K562 (cell line): ENCODE measurements around the gene SPEF1. TPM values are rescaled to one million over a fixed set of nuclear protein-coding genes. Genes with fewer than 3 reads are reported as not detected.

Experiments used
- ATAC-seq: fragments of 200-7000 bp; cut with Tn5 transposase; 3 replicates; pipeline ENCODE4 v1.9.1; 2020; ENCODE audit warnings: moderate library complexity
- BruUV-seq: library from RNA; stranded (reverse); fragments of 400-500 nt; replicated peaks from 2 replicates; lab custom pipeline; 2021; lab: Mats Ljungman, UMichigan
- CTCF ChIA-PET: fragments of 300-600 bp; formaldehyde crosslinking; extraction: SDS; loops from one replicate; lab custom pipeline; 2021; ENCODE audit warnings: low intra/inter-chr PET ratio; lab: Yijun Ruan, JAX
- POLR2A ChIA-PET: fragments of 300-600, 350-650 bp; sonication (Branson Sonifier 250); formaldehyde crosslinking; extraction: SDS; loops from one replicate; lab custom pipeline; 2021; ENCODE audit warnings: antibody characterized with exemption, inconsistent platforms; lab: Yijun Ruan, JAX
- DNase-seq, 4 experiments: peaks; one replicate each; pipeline versions ENCODE4 v3.0.0 to v3.0.0-alpha.2; 2011 to 2018; ENCODE audit warnings: low spot score in 3 of 4, mixed read lengths in 3 of 4; ENCODE audit errors: extremely low read depth in 1 of 4
- FAIRE-seq: peaks from 2 replicates; lab custom pipeline; 2011; peaks lifted over from hg19 to GRCh38; lab: Jason Lieb, UNC
- H2AFZ ChIP-seq: 2 replicates; pipeline ENCODE4 v1.6.0; 2011; ENCODE audit warnings: low read depth, low read length, control low read depth, inconsistent platforms
- H3K27ac ChIP-seq: fragments of 200-600 bp; 3 replicates; pipeline ENCODE4 v1.8.0; 2011; ENCODE audit warnings: low read depth, mild to moderate bottlenecking, control low read depth, inconsistent platforms, low read length, moderate library complexity, mixed read lengths; ENCODE audit errors: extremely low read depth
- H3K27me3 ChIP-seq, 2 experiments: fragments of 300-600 bp in 1 of 2; 2 replicates in 1 of 2; 3 replicates in 1 of 2; pipeline versions ENCODE4 v1.6.0 to v1.8.0; 2011; ENCODE audit warnings: inconsistent platforms in 2 of 2, low read length in 2 of 2, mild to moderate bottlenecking in 1 of 2, mixed read lengths in 1 of 2, moderate library complexity in 1 of 2; ENCODE audit not compliant: control insufficient read depth in 2 of 2, insufficient read depth in 2 of 2
- H3K36me3 ChIP-seq: fragments of 300-600 bp; 3 replicates; pipeline ENCODE4 v1.8.0; 2011; ENCODE audit warnings: mild to moderate bottlenecking, low read length, inconsistent platforms; ENCODE audit not compliant: control insufficient read depth, insufficient read depth
- H3K4me1 ChIP-seq, 2 experiments: fragments of 200-600 bp in 1 of 2; replicated peaks in 1 of 2; 2 replicates in 1 of 2; 3 replicates in 1 of 2; pipeline versions ENCODE4 v1.5.1 to v1.8.0; 2011; ENCODE audit warnings: inconsistent platforms in 2 of 2, low read length in 2 of 2, mild to moderate bottlenecking in 1 of 2, mixed read lengths in 1 of 2, moderate library complexity in 1 of 2; ENCODE audit not compliant: control insufficient read depth in 2 of 2, insufficient read depth in 2 of 2
- H3K4me2 ChIP-seq: 2 replicates; pipeline ENCODE4 v1.6.1; 2011; ENCODE audit warnings: low read length, control low read depth, inconsistent platforms, mixed read lengths; ENCODE audit not compliant: insufficient read depth
- H3K4me3 ChIP-seq: fragments of 200-600 bp; sonication (generic), shearing (Covaris generic); 2 replicates; pipeline ENCODE4 v1.5.1; 2016; ENCODE audit warnings: control low read depth, inconsistent platforms
- H3K79me2 ChIP-seq: fragments of 200-600 bp; 3 replicates; pipeline ENCODE4 v1.8.0; 2011; ENCODE audit warnings: low read length, inconsistent platforms; ENCODE audit not compliant: control insufficient read depth, insufficient read depth
- H3K9ac ChIP-seq, 2 experiments: 2 replicates each; pipeline versions ENCODE4 v1.6.0 to v1.6.1; 2011; ENCODE audit warnings: low read depth in 2 of 2, low read length in 2 of 2, control low read depth in 1 of 2, inconsistent platforms in 1 of 2, mild to moderate bottlenecking in 1 of 2, mixed read lengths in 1 of 2; ENCODE audit not compliant: insufficient read depth in 1 of 2
- H3K9me1 ChIP-seq: one replicate; pipeline ENCODE4 v1.6.0; 2011; ENCODE audit warnings: inconsistent platforms, mild to moderate bottlenecking, low read length, moderate library complexity; ENCODE audit not compliant: control insufficient read depth, insufficient read depth
- H3K9me3 ChIP-seq: replicated peaks from 2 replicates; pipeline ENCODE4 v1.5.1; 2011; ENCODE audit warnings: low read depth, low read length, inconsistent platforms; ENCODE audit not compliant: control insufficient read depth, insufficient read depth
- H4K20me1 ChIP-seq: replicated peaks from 2 replicates; pipeline ENCODE4 v1.6.1; 2011; ENCODE audit warnings: low read length, inconsistent platforms, mixed read lengths; ENCODE audit not compliant: control insufficient read depth, insufficient read depth
- GABPB2 ChIP-seq: fragments of 250-450 bp; sonication (Bioruptor Pico); conservative IDR thresholded peaks from 2 replicates; pipeline ENCODE4 v1.5.1; 2021; ENCODE audit warnings: mild to moderate bottlenecking
- ZNF197 ChIP-seq: fragments of 200-800 bp; sonication (Bioruptor generic); IDR thresholded peaks from 2 replicates; pipeline ENCODE4 v1.6.1; 2016; ENCODE audit warnings: low read depth, missing genetic modification characterization, missing compliant biosample characterization
- WGBS: fragments of 100-300 bp; shearing (Covaris generic); methylation state at CpG from one replicate; pipeline ENCODE4 v1.1.6; 2016; ENCODE audit warnings: low coverage, mixed read lengths; ENCODE audit not compliant: insufficient coverage; ENCODE audit errors: missing lambda C conversion rate; 5-methylcytosine and 5-hydroxymethylcytosine counted together
- in situ Hi-C: fragments of 300-500 bp; cut with MboI; formaldehyde crosslinking; loops from 4 replicates; pipeline ENCODE4 v1.15.0; 2018; ENCODE audit warnings: inconsistent platforms, mixed read lengths
- intact Hi-C: fragments of 100-400 bp; cut with micrococcal nuclease; formaldehyde crosslinking; loops from 2 replicates; pipeline ENCODE4 v1.14.2; 2022
- polyA plus RNA-seq, 8 experiments: library from polyadenylated mRNA; depleted of rRNA in 4 of 8; stranded (reverse) in 5 of 8; unstranded in 3 of 8; fragments of >200 nt; fragmentation: Nextera tagmentation in 2 of 8; fragmentation: Illumina TruSeq in 1 of 8; extraction: Ambion mirVana in 2 of 8; extraction: Trizol in 1 of 8; gene quantifications; 2 replicates each; pipeline versions ENCODE4 v1.2.1 to v1.2.3, GENCODE V29; 2011 to 2014; ENCODE audit warnings: inconsistent platforms in 1 of 8, missing spikeins in 1 of 8
- total RNA-seq, 7 experiments: library from RNA; depleted of rRNA in 6 of 7; stranded (reverse); fragments of >200 nt in 6 of 7; fragmentation: Illumina TruSeq in 2 of 7; extraction: Trizol in 2 of 7; gene quantifications; 2 replicates each; pipeline versions ENCODE4 v1.2.1 to v1.2.3, GENCODE V29; 2011 to 2021; ENCODE audit warnings: low replicate concordance in 1 of 7
- TF ChIP-seq, protein P1 (sequence below), 3 experiments: IDR thresholded peaks in 2 of 3; conservative IDR thresholded peaks in 1 of 3; 2 replicates each; pipeline ENCODE4 v1.5.1; 2011 to 2012; ENCODE audit warnings: low read length in 3 of 3, mild to moderate bottlenecking in 3 of 3, control low read depth in 2 of 3, improper control_type of control experiment in 1 of 3, inconsistent platforms in 1 of 3, low read depth in 1 of 3, mixed read lengths in 1 of 3, moderate library complexity in 1 of 3; ENCODE audit not compliant: insufficient read depth in 2 of 3

Gene SPEF1
- total and polyA plus RNA-seq, 9 of the 15 experiments (the other 6 are each of a cell fraction or from before 2014, with no cell fraction given) = not detected

DNA sequence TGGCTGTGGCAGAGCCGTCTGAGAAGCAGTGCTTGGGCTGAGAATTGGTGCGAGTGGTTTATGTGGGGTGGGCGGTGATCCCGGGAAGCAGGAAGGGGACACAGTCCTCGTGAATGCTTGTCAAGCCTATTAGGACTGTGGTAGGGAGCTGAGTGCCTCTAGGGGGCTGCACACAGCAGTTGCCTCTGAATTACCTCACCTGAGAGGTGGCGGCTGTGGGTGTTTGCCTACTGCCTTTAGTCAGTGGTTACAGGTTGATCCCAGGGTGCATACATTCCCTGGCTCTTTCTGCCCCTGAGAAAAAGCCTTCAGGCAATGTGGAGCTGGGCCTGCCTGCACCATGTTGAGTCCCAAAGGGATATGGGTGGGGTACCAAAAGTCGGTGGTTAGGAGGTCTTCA is 44.3 kb upstream of the SPEF1 start:
- 63% methylated on average over 4 of the region's 7 CpGs for WGBS
- H3K36me3 ChIP-seq = peaks cover 22% of the 10 kb centered on the region; the same call in 2 of the 3 replicates
- H3K4me3 ChIP-seq = no peak overlapping the region
- intact Hi-C loops = no loop called here
- TF ChIP-seq GABPB2 (CRISPR knock-in tag) = no peak
- TF ChIP-seq, protein P1, sequence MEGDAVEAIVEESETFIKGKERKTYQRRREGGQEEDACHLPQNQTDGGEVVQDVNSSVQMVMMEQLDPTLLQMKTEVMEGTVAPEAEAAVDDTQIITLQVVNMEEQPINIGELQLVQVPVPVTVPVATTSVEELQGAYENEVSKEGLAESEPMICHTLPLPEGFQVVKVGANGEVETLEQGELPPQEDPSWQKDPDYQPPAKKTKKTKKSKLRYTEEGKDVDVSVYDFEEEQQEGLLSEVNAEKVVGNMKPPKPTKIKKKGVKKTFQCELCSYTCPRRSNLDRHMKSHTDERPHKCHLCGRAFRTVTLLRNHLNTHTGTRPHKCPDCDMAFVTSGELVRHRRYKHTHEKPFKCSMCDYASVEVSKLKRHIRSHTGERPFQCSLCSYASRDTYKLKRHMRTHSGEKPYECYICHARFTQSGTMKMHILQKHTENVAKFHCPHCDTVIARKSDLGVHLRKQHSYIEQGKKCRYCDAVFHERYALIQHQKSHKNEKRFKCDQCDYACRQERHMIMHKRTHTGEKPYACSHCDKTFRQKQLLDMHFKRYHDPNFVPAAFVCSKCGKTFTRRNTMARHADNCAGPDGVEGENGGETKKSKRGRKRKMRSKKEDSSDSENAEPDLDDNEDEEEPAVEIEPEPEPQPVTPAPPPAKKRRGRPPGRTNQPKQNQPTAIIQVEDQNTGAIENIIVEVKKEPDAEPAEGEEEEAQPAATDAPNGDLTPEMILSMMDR (IDR thresholded peaks at IDR 0.05 in 2 of 3, conservative IDR thresholded peaks at IDR 0.05 in 1 of 3; ENCODE audit: insufficient read depth in 2 of 3, low read depth in 1 of 3, low read length in 3 of 3) = 0 out of 6 replicates have a peak, but pooled peaks of 1 of the 3 experiments have one; percentile 4
- TF ChIP-seq, all 486 proteins: peak for 1
- no peak for FAIRE-seq
- Histone ChIP-seq H3K79me2 (peaks cover 13% of the 10 kb centered on the region; the same call in 1 of the 3 replicates), H3K4me1 (peaks cover 2 to 4% of the 10 kb centered on the region in 2 experiments; a peak in 3 of 5 replicates), H4K20me1 (no peaks in the 10 kb centered on the region), H3K27ac (no peak overlapping the region), H3K27me3 (no peaks in the 10 kb centered on the region), H3K9me3 (no peaks in the 10 kb centered on the region), H3K9me1 (no peaks in the 10 kb centered on the region), H2AFZ (no peak overlapping the region), H3K4me2 (no peak overlapping the region), H3K9ac (no peak overlapping the region; a peak in 1 of 4 replicates)
- ATAC-seq = peak; percentile 45
- no TSS peak for BruUV-seq
- no peak for DNase-seq
- CTCF ChIA-PET = no interaction called here
- in situ Hi-C loops = no loop called here
- POLR2A ChIA-PET = interaction anchor here (1.3 kb wide), 1 partner anchor 9 kb away, joined by 3 read pairs; no protein-coding TSS in a partner anchor

DNA sequence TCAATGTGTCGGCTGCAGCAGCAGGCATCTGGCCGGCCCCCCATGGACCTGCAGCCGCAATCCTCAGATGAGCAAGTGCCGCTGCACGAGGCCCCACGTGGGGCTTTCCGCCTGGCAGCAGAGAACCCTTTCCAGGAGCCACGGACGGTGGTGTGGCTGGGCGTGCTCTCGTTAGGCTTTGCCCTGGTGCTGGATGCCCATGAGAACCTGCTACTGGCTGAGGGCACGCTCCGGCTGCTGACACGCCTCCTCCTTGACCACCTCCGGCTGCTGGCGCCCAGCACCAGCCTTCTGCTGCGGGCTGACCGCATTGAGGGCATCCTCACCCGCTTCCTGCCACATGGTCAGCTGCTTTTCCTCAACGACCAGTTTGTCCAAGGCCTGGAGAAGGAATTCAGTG is 42.6 kb upstream of the SPEF1 start:
- intact Hi-C loops = no loop called here
- POLR2A ChIA-PET = interaction anchor here (0.6 kb wide), 1 partner anchor 86 kb away, joined by 3 read pairs; no protein-coding TSS in a partner anchor
- DNase-seq = no peak

More for the DNA sequence above, 42.6 kb upstream of the SPEF1 start:
- no peak overlapping the region for H3K4me2 ChIP-seq
- H3K9me3 ChIP-seq = no peaks in the 10 kb centered on the region
- CTCF ChIA-PET = no interaction called here
- ATAC-seq = no peak
- peak overlapping the region in 1 of 2 experiments; percentile 48; a peak in 1 of 4 replicates for H3K9ac ChIP-seq
- FAIRE-seq = no peak
- no peak overlapping the region for H3K27ac ChIP-seq
- H3K27me3 ChIP-seq = no peaks in the 10 kb centered on the region
- no peak overlapping the region for H3K4me3 ChIP-seq
- H3K4me1 ChIP-seq = peaks cover 9 to 19% of the 10 kb centered on the region in 2 experiments; a peak in 4 of 5 replicates
- H4K20me1 ChIP-seq = no peaks in the 10 kb centered on the region
- in situ Hi-C loops = no loop called here
- H3K36me3 ChIP-seq = peaks cover 22% of the 10 kb centered on the region; the same call in 2 of the 3 replicates
- WGBS = 94% methylated on average over 10 of the region's 20 CpGs
- no peak overlapping the region for H2AFZ ChIP-seq
- TF ChIP-seq ZNF197 (CRISPR knock-in tag) = no peak
- H3K9me1 ChIP-seq = no peaks in the 10 kb centered on the region
- no TSS peak for BruUV-seq
- H3K79me2 ChIP-seq = peaks cover 13% of the 10 kb centered on the region; the same call in 1 of the 3 replicates
